ENCODE measurements around the gene CPA1.

GRCh38 chr7:130405003-130405402, 24.7 kb downstream of the CPA1 start:
- TF ChIP-seq CTCF (IDR thresholded peaks at IDR 0.05) (no peak), EP300 (IDR thresholded peaks at IDR 0.05) (no peak)
